CD14-positive monocyte (primary cell): ENCODE data around the gene RBM19. TPM values are rescaled to one million over a fixed set of nuclear protein-coding genes. Genes with fewer than 3 reads are reported as not detected.

ENCODE experiments used
- DNase-seq, 3 donors: peaks; one replicate each; pipeline ENCODE4 v3.0.0-alpha.2; 2011 to 2022
- H2AFZ ChIP-seq: 2 replicates; pipeline ENCODE4 v1.6.0; 2012; ENCODE audit warnings: mild to moderate bottlenecking, low read depth, low read length, inconsistent platforms; ENCODE audit not compliant: insufficient read depth, poor library complexity, severe bottlenecking
- H3K27ac ChIP-seq, 2 donors: 1 replicate in 1 of 2; 2 replicates in 1 of 2; pipeline ENCODE4 v1.5.1; 2012 to 2013; ENCODE audit warnings: low read length in 2 of 2, control low read depth in 1 of 2, inconsistent platforms in 1 of 2, low read depth in 1 of 2, mild to moderate bottlenecking in 1 of 2
- H3K27me3 ChIP-seq, 2 donors: one replicate each; pipeline versions ENCODE4 v1.6.0 to v1.6.1; 2011 to 2013; ENCODE audit warnings: low read length in 2 of 2; ENCODE audit not compliant: control insufficient read depth in 2 of 2, insufficient read depth in 2 of 2
- H3K36me3 ChIP-seq, 2 donors: replicated peaks in 1 of 2; 1 replicate in 1 of 2; 2 replicates in 1 of 2; pipeline versions ENCODE4 v1.5.1 to v1.6.1; 2012 to 2013; ENCODE audit warnings: low read length in 2 of 2, control low read depth in 1 of 2, inconsistent platforms in 1 of 2, mild to moderate bottlenecking in 1 of 2; ENCODE audit not compliant: insufficient read depth in 2 of 2, control insufficient read depth in 1 of 2
- H3K4me1 ChIP-seq, 2 donors: 1 replicate in 1 of 2; 2 replicates in 1 of 2; pipeline versions ENCODE4 v1.5.1 to v1.6.1; 2012 to 2013; ENCODE audit warnings: low read length in 2 of 2, control low read depth in 1 of 2, inconsistent platforms in 1 of 2, mild to moderate bottlenecking in 1 of 2, moderate library complexity in 1 of 2; ENCODE audit not compliant: insufficient read depth in 2 of 2, control insufficient read depth in 1 of 2
- H3K4me2 ChIP-seq: replicated peaks from 2 replicates; pipeline ENCODE3; 2012; ENCODE audit warnings: low read length, moderate library complexity, mild to moderate bottlenecking; ENCODE audit not compliant: poor library complexity, severe bottlenecking; ENCODE audit errors: extremely low read depth
- H3K4me3 ChIP-seq, 3 experiments: fragments of 200-600 bp in 1 of 3; sonication (generic) in 1 of 3; replicated peaks in 1 of 3; 1 replicate in 2 of 3; 2 replicates in 1 of 3; pipeline ENCODE4 v1.5.1; 2011 to 2013; ENCODE audit warnings: low read length in 3 of 3, mild to moderate bottlenecking in 3 of 3, control low read depth in 2 of 3, low read depth in 2 of 3, inconsistent platforms in 1 of 3, moderate library complexity in 1 of 3
- H3K79me2 ChIP-seq: 2 replicates; pipeline ENCODE4 v1.6.0; 2012; ENCODE audit warnings: mild to moderate bottlenecking, control low read depth, inconsistent platforms, low read length, moderate library complexity; ENCODE audit not compliant: insufficient read depth
- H3K9ac ChIP-seq: 2 replicates; pipeline ENCODE4 v1.6.0; 2017; ENCODE audit warnings: low read length, mild to moderate bottlenecking; ENCODE audit not compliant: insufficient read depth, poor library complexity, severe bottlenecking
- H3K9me3 ChIP-seq, 2 donors: replicated peaks in 1 of 2; 1 replicate in 1 of 2; 2 replicates in 1 of 2; pipeline versions ENCODE4 v1.5.1 to v1.6.1; 2012 to 2013; ENCODE audit warnings: low read length in 2 of 2, control low read depth in 1 of 2; ENCODE audit not compliant: control insufficient read depth in 1 of 2, insufficient read depth in 1 of 2
- H4K20me1 ChIP-seq: 2 replicates; pipeline ENCODE4 v1.6.0; 2012; ENCODE audit warnings: mild to moderate bottlenecking, low read length, control low read depth, moderate library complexity; ENCODE audit not compliant: insufficient read depth
- H3K27ac Mint-ChIP-seq, 7 donors: one replicate each; pipeline ENCODE4 v1.8.0; 2020; ENCODE audit warnings: mild to moderate bottlenecking in 7 of 7, mixed read lengths in 7 of 7, moderate library complexity in 6 of 7, inconsistent platforms in 2 of 7
- H3K27me3 Mint-ChIP-seq, 3 donors: one replicate each; pipeline ENCODE4 v1.8.0; 2021 to 2022; ENCODE audit warnings: low read depth in 3 of 3, mild to moderate bottlenecking in 3 of 3, mixed read lengths in 3 of 3, moderate library complexity in 3 of 3, inconsistent platforms in 1 of 3
- H3K36me3 Mint-ChIP-seq, 2 donors: one replicate each; pipeline ENCODE4 v1.8.0; 2020; ENCODE audit warnings: mixed read lengths in 2 of 2, inconsistent platforms in 1 of 2, mild to moderate bottlenecking in 1 of 2
- H3K4me1 Mint-ChIP-seq: one replicate; pipeline ENCODE4 v1.8.0; 2020; ENCODE audit warnings: mild to moderate bottlenecking, mixed read lengths
- H3K4me3 Mint-ChIP-seq, 2 donors: one replicate each; pipeline ENCODE4 v1.8.0; 2020; ENCODE audit warnings: mild to moderate bottlenecking in 2 of 2, mixed read lengths in 2 of 2, moderate library complexity in 1 of 2
- H3K9me3 Mint-ChIP-seq, 7 donors: one replicate each; pipeline ENCODE4 v1.8.0; 2020 to 2022; ENCODE audit warnings: mixed read lengths in 7 of 7, mild to moderate bottlenecking in 6 of 7, moderate library complexity in 6 of 7, inconsistent platforms in 2 of 7
- CTCF ChIP-seq: fragments of 200-600 bp; IDR thresholded peaks from one replicate; pipeline ENCODE4 v1.8.0; 2022; ENCODE audit warnings: antibody characterized with exemption, mild to moderate bottlenecking
- WGBS: methylation state at CpG from one replicate; pipeline ENCODE4 v1.1.5; 2013; ENCODE audit warnings: missing lambda C conversion rate; ENCODE audit not compliant: insufficient coverage; 5-methylcytosine and 5-hydroxymethylcytosine counted together
- intact Hi-C, 2 donors: fragments of 100-400 bp; cut with micrococcal nuclease; formaldehyde crosslinking; loops; one replicate each; pipeline versions ENCODE4 v1.15.0 to v1.15.1; 2023
- polyA plus RNA-seq, 3 donors: library from polyadenylated mRNA; depleted of rRNA in 1 of 3; unstranded in 2 of 3; stranded (reverse) in 1 of 3; fragments of 300-500 nt in 2 of 3; fragments of >200 nt in 1 of 3; fragmentation: Illumina TruSeq in 2 of 3; gene quantifications; 1 replicate in 2 of 3; 2 replicates in 1 of 3; pipeline ENCODE4 v1.2.3, GENCODE V29; 2012 to 2021

Gene RBM19
- polyA plus RNA-seq, 3 donors, result 2.1 to 30.4 (median 2.2) TPM

GRCh38 chr12:113846883-113847755 is 119.0 kb downstream of the RBM19 start:
- Mint-ChIP-seq H3K9me3 (no peaks in the 10 kb centered on the region), H3K4me3 (no peak overlapping the region), H3K27me3 (peaks cover 0 to 6% (median 3%) of the 10 kb centered on the region in 3 donors), H3K36me3 (peaks cover 62 to 66% of the 10 kb centered on the region in 2 donors), H3K4me1 (peaks cover 22% of the 10 kb centered on the region), H3K27ac (peak overlapping the region in 4 of 7 donors; percentile 11 to 45 (median 34))
- DNase-seq, result no peak
- Histone ChIP-seq H3K4me1 (no peaks in the 10 kb centered on the region), H3K9me3 (no peaks in the 10 kb centered on the region), H3K79me2 (no peaks in the 10 kb centered on the region), H3K27me3 (no peaks in the 10 kb centered on the region), H3K4me3 (no peak overlapping the region), H4K20me1 (no peaks in the 10 kb centered on the region), H2AFZ (no peak overlapping the region), H3K4me2 (no peak overlapping the region), H3K36me3 (peaks cover 18 to 35% of the 10 kb centered on the region in 2 donors), H3K9ac (no peak overlapping the region), H3K27ac (no peak overlapping the region)
- intact Hi-C loops, result no loop called here
- no peak for TF ChIP-seq CTCF
- 90% methylated on average over 11 of the region's 18 CpGs for WGBS

DNA sequence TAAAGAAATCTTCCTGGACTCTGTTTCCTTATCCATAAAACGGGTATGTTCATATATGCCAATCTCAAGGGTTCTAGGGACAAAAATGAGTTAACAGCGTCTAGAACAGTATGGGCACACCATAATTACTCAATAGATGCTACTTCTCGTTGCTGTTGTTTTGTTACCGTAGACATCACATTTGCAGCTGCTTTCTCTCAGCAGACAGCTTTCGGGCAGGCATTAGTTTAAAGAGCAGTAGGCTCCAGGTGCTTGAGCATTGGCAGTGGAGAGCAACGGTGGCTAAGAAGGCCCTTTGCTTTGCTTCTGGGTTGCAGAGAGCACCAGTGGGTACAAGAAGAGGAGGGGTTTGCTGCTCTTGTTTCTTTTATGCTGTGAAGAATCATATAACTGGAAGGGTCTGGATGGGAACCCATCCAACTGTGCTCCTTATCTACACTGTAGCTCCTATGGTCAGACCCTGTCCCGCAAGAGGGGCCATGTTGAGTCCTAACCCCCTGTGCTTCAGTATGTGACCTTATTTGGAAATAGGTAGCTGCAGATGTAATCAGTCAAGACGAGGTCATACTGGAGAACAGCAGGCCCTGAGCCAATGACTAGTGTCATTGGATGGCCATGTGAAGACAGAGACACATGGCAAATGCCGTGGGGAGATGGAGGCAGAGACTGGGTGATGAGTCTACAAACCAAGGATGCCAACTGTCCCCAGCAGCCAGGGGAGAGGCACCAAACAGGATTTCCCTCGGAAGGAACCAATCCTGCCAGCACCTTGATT is 120.0 kb downstream of the RBM19 start:
- Histone ChIP-seq H2AFZ (no peak overlapping the region), H3K4me2 (no peak overlapping the region), H3K4me3 (no peak overlapping the region), H3K4me1 (no peaks in the 10 kb centered on the region), H3K79me2 (no peaks in the 10 kb centered on the region), H3K27ac (no peak overlapping the region), H3K9me3 (no peaks in the 10 kb centered on the region), H4K20me1 (no peaks in the 10 kb centered on the region), H3K9ac (no peak overlapping the region), H3K27me3 (no peaks in the 10 kb centered on the region), H3K36me3 (peaks cover 18 to 33% of the 10 kb centered on the region in 2 donors)
- Mint-ChIP-seq H3K27ac (peak overlapping the region in 1 of 7 donors; percentile 68), H3K4me1 (peaks cover 21% of the 10 kb centered on the region), H3K36me3 (peaks cover 58 to 63% of the 10 kb centered on the region in 2 donors), H3K9me3 (no peaks in the 10 kb centered on the region), H3K4me3 (no peak overlapping the region), H3K27me3 (peaks cover 0 to 4% (median 3%) of the 10 kb centered on the region in 3 donors)
- intact Hi-C loops, result no loop called here
- 86% methylated on average over 8 of the region's 10 CpGs for WGBS
- no peak for DNase-seq
- no peak for TF ChIP-seq CTCF
